GM13976 (cell line): ENCODE measurements around the gene TSN.

Experiments
- DNase-seq: peaks from one replicate; pipeline ENCODE4 v3.0.0; 2012; ENCODE audit warnings: low spot score
- in situ Hi-C: fragments of 300-500 bp; cut with MboI; formaldehyde crosslinking; loops from one replicate; pipeline ENCODE4 v1.12.0; 2022; ENCODE audit warnings: low sequenced_read_pairs, mixed read lengths, inconsistent platforms; ENCODE audit not compliant: unreplicated experiment
- TF ChIP-seq, protein P1 (sequence below): IDR thresholded peaks from 2 replicates; pipeline ENCODE4 v1.5.1; 2012; ENCODE audit warnings: borderline replicate concordance, mild to moderate bottlenecking; ENCODE audit not compliant: insufficient read depth; ENCODE audit errors: extremely low read depth, missing control alignments, control extremely low read depth

TSN gene

GRCh38 chr2:121741450-121741849 lies 14.0 kb upstream of the TSN start:
- DNase-seq, result no peak
- TF ChIP-seq, protein P1, sequence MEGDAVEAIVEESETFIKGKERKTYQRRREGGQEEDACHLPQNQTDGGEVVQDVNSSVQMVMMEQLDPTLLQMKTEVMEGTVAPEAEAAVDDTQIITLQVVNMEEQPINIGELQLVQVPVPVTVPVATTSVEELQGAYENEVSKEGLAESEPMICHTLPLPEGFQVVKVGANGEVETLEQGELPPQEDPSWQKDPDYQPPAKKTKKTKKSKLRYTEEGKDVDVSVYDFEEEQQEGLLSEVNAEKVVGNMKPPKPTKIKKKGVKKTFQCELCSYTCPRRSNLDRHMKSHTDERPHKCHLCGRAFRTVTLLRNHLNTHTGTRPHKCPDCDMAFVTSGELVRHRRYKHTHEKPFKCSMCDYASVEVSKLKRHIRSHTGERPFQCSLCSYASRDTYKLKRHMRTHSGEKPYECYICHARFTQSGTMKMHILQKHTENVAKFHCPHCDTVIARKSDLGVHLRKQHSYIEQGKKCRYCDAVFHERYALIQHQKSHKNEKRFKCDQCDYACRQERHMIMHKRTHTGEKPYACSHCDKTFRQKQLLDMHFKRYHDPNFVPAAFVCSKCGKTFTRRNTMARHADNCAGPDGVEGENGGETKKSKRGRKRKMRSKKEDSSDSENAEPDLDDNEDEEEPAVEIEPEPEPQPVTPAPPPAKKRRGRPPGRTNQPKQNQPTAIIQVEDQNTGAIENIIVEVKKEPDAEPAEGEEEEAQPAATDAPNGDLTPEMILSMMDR, result no peak
- in situ Hi-C loops, result no loop called here

DNA sequence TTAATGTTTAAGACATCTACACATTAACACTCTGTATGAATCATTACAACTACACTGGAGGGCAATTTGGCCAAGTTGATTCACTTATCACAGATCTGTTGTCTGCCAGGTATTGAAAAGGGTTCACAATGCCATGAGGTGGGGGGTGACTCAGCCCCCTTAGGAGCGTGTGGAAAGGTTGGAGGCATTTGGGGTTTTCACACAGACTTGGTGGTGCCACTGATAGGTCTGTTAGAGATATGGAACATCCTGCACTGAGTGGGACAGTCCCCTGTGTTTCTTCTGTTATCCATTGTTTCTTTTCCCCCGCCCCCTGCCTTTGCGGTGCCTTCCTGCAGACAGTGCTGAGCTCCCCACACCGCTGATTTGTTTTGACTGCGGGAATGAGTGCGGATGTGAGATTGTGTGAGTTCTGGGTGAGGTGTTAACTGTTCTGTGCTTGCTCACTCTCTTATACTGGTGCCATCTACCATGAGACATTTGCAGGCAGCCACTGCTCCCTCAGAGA lies 9.3 kb upstream of the TSN start:
- in situ Hi-C loops, result no loop called here
- TF ChIP-seq, protein P1, result no peak
- no peak for DNase-seq

DNA sequence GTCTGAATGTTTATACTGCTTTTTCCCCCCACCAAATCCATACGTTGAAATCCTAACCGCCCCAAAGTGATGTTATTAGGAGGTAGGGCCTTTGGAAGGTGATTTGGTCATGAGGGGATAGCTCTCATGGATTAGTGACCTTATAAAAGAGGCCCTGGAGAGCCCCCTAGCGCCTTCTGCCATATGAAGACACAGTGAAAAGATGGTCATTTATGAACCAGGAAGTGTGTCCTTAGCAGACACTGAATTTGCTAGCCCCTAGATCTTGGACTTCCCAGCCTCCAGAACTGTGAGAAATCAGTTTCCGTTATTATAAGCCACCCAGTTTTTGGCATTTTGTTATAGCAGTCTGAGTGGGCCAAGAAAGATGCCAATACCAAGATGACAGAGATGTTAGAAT lies 7.2 kb upstream of the TSN start:
- TF ChIP-seq, protein P1, result no peak
- DNase-seq, result no peak
- in situ Hi-C loops, result no loop called here

DNA sequence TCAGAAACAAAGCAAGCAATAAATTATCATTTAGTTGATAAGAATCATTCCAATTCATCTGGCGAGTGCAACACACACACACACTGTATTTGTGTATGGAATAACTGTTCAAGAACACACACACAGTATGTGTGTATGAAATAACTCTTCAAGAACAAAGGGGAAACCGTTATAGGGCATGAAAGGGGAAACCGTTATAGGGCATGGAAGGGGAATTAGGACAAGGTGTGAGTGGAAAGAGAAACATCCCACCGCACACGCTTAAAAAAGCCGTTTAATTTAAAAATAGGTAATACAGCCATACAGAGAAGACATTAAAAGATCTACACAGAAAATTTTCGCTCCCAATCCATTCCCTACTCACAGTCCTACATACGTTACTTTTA lies 607 bp upstream of the TSN start:
- in situ Hi-C loops, result no loop called here
- TF ChIP-seq, protein P1, result no peak
- DNase-seq, result no peak

DNA sequence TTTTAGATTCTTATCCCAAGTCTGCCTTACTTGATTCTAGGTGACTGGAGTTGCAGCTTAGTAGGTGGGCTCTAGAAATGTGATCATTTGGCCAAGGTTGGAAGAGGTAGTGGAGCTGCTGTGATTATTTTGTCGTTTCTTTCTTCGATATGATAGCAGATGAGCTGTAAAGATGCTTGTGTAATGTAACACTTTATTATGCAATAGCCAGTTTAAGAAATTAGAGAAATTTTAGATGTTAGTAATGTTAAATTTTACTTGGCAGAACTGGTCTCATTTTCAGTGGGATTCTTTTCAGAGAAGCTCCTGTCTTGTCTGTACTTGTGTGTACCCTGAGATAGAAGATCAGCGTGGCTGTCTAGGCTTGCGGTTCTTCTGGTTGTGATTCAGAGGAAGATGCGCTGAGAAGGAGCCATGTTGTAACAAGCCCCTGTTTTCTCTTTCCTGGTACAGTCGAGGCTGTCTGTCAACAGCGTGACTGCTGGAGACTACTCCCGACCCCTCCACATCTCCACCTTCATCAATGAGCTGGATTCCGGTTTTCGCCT lies 9.3 kb downstream of the TSN start:
- TF ChIP-seq, protein P1, result no peak
- no peak for DNase-seq
- in situ Hi-C loops, result no loop called here

GRCh38 chr2:121766624-121767023 lies 11.2 kb downstream of the TSN start:
- in situ Hi-C loops, result no loop called here
- no peak for DNase-seq
- TF ChIP-seq, protein P1, result no peak
